Esophagus (tissue), 2 donors: ENCODE results near the gene CFAP74. TPM values are rescaled to one million over a fixed set of nuclear protein-coding genes. Genes with fewer than 3 reads are reported as not detected.

ENCODE experiments used
- H3K27ac ChIP-seq, 2 donors: one replicate each; pipeline ENCODE4 v1.5.1; 2013; ENCODE audit warnings: low read depth in 2 of 2, mild to moderate bottlenecking in 2 of 2, inconsistent platforms in 1 of 2, low read length in 1 of 2, moderate library complexity in 1 of 2
- H3K27me3 ChIP-seq, 2 donors: one replicate each; pipeline ENCODE4 v1.6.1; 2013; ENCODE audit warnings: low read length in 2 of 2, control low read depth in 1 of 2, mild to moderate bottlenecking in 1 of 2; ENCODE audit not compliant: insufficient read depth in 2 of 2, control insufficient read depth in 1 of 2
- H3K36me3 ChIP-seq, 2 donors: one replicate each; pipeline ENCODE4 v1.6.1; 2013; ENCODE audit warnings: low read length in 1 of 2; ENCODE audit not compliant: control insufficient read depth in 2 of 2, insufficient read depth in 2 of 2
- H3K4me1 ChIP-seq, 2 donors: one replicate each; pipeline ENCODE4 v1.6.1; 2013; ENCODE audit warnings: low read length in 1 of 2; ENCODE audit not compliant: control insufficient read depth in 2 of 2, insufficient read depth in 2 of 2
- H3K4me3 ChIP-seq, 2 donors: one replicate each; pipeline ENCODE4 v1.5.1; 2013; ENCODE audit warnings: low read length in 2 of 2, mild to moderate bottlenecking in 2 of 2, low read depth in 1 of 2, moderate library complexity in 1 of 2
- H3K9me3 ChIP-seq, 2 donors: one replicate each; pipeline ENCODE4 v1.6.1; 2013; ENCODE audit warnings: mild to moderate bottlenecking in 2 of 2, low read depth in 1 of 2, low read length in 1 of 2, moderate library complexity in 1 of 2; ENCODE audit not compliant: control insufficient read depth in 2 of 2, insufficient read depth in 1 of 2
- WGBS, 2 donors: extraction: QIAGEN DNeasy Blood & Tissue Kit; methylation state at CpG; one replicate each; pipeline ENCODE4 v1.1.7; 2013; 5-methylcytosine and 5-hydroxymethylcytosine counted together
- polyA plus RNA-seq, 2 donors: library from polyadenylated mRNA; stranded (reverse); fragments of 200-250 nt; gene quantifications; one replicate each; pipeline ENCODE4 v1.2.3, GENCODE V29; 2013
- donor health status: healthy with polysubstance abuse.
- donor health status: Bipolar disorder and iron deficiency.

The CFAP74 gene
- polyA plus RNA-seq, 2 donors = 0.04 TPM

DNA sequence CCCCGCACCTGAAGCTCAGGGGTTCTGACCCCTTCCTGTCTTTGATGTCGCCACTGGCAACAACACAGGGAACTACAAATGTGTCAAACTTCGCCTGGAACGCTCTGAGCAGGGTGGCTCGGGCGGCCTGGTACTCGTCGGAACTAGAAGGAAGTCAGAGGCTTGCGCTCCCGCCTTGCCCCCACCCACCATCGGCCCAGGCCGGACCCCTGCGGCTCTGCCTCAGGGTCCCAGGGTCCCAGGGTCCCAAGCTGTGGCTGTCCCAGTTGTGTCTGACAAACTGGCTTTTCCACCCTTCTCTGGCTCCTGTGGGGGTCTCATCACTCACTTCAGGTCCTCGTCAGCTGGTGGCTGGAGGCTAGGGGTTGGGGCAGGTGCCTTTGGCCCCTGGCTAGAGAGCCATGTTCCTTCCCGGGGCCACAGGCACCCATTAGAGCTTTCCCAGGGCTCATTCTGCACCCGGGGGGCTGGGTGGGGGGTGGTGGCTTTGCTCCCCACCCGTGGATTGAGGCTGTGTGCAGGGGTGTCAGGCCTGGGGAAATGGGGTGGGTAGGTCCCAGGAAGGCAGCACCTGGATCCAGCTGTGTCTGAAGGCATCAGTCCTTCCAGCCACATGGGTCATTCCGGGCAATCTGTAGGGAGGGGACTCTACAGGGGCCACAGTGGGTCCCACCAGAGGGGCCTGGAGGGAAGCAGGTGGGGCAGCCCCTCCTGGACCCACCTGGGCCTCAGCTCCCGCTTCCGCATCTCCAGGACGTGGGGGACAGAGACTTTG lies 76.5 kb downstream of the CFAP74 start:
- H3K27me3 ChIP-seq = no peaks in the 10 kb centered on the region
- 70 to 74% methylated on average over 21 of the region's 21 CpGs for WGBS, 2 donors
- H3K36me3 ChIP-seq = no peaks in the 10 kb centered on the region
- H3K4me1 ChIP-seq = peaks cover 0 to 3% of the 10 kb centered on the region in 2 donors
- no peak overlapping the region for H3K27ac ChIP-seq
- H3K9me3 ChIP-seq = peaks cover 0 to 2% of the 10 kb centered on the region in 2 donors
- no peak overlapping the region for H3K4me3 ChIP-seq

DNA sequence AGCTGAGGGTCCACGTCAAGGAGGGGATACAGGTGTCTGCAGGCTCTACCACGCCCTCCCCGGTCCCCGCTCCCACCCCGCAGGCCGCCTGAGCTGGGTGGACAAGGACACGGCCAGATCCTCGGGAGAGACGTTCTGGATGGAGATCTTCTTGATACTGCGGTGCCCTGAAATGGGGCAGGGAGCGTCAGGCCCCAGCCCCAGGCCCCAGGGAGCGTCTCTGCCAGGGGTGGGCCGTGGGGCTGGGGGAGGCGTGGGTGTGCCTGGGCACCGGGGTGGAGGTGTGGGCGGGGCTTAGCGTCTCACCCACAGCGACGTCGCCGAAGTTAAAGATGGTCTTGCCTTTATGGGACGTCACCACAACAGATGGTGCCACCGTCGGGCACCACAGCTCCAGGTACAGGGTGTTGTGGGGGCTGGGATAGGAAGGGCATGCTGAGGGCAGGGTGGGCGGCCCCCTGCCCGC lies 77.2 kb downstream of the CFAP74 start:
- Histone ChIP-seq H3K9me3 (peaks cover 0 to 2% of the 10 kb centered on the region in 2 donors), H3K27me3 (no peaks in the 10 kb centered on the region), H3K36me3 (no peaks in the 10 kb centered on the region), H3K4me1 (peaks cover 0 to 3% of the 10 kb centered on the region in 2 donors), H3K27ac (no peak overlapping the region), H3K4me3 (no peak overlapping the region)
- 77 to 79% methylated on average over 26 of the region's 26 CpGs for WGBS, 2 donors

DNA sequence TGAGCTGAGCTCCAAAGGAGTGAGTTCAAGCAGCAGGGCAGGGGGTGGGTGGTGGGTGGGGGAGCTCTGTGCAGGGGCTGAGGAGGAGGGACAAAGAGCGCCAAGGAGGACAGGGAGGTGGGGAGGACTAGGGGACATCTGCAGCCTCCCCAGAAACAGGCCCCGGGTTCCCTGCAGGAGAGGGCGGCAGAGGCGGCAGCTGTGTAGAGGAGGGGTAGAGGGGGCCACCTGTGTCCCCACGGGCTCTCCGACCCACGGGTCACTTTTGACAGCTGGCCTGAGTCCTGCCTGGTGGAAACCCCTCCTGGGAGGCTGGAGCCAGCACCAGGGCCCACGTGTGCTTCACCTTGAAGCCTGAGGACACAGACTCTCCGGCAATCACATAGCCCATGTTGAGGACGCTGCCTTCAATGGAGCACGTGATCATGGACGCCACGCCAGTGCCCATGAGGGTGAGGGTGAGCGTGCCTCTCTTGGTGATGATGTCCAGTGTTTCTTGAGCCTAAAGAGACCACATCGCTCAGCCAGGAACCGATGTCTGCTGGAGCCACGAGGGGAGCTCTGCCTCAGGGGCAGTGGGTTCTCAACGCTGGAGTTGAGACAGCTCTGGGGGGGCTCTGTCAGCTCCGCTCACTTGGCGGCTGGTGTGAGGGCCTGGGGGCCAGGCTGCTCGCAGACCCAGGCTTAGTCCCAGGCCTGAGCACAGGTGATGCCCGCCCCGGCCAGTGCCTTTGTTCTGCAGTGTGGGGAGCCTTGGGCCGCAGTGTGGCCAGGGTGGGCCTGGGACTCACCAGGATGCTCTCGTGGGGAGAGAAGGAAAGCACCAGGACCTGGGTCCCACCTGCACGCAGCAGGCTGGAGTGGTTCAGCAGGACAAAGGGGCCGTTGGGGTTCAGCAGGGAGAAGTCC lies 77.9 kb downstream of the CFAP74 start:
- H3K4me3 ChIP-seq = no peak overlapping the region
- H3K4me1 ChIP-seq = peaks cover 0 to 3% of the 10 kb centered on the region in 2 donors
- 81 to 82% methylated on average over 27 of the region's 27 CpGs for WGBS, 2 donors
- no peaks in the 10 kb centered on the region for H3K27me3 ChIP-seq
- no peak overlapping the region for H3K27ac ChIP-seq
- peaks cover 0 to 2% of the 10 kb centered on the region in 2 donors for H3K9me3 ChIP-seq
- H3K36me3 ChIP-seq = no peaks in the 10 kb centered on the region

DNA sequence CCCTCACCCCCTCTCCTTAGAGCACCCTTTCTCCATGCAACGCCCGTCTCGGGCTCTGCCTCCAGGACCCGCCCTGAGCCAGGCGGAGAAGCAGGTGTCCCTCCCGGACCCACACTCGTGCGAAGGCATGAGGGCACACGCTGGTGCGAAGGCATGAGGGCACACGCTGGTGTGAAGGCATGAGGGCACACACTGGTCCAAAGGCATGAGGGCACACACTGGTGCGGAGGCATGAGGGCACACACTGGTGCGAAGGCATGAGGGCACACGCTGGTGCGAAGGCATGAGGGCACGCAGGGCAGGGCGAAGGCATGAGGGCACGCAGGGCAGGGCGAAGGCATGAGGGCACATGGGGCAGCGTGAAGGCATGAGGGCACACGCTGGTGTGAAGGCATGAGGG lies 78.7 kb downstream of the CFAP74 start:
- Histone ChIP-seq H3K4me3 (no peak overlapping the region), H3K27ac (no peak overlapping the region)
- WGBS, 2 donors = 82 to 83% methylated on average over 21 of the region's 21 CpGs

DNA sequence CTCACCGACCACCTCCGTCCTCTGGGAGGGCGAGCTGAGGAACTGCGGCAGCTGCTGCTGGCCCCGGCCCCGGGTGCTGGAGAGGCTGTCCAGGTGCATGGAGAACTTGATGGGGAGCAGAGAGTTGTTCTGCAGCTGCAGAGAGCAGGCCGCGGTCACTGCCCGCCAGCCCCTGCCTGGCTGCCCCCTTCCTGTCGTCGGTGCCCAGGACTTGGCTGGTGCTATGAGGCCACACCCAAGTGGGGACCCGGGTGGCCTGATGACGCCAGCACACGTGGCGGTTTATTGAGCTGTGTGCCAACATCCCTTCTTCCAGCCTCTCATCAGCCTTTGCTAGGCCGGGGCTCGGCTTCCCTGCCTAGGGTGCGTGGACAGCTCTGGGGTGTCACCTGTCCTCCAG lies 79.2 kb downstream of the CFAP74 start:
- Histone ChIP-seq H3K27ac (no peak overlapping the region), H3K36me3 (no peaks in the 10 kb centered on the region), H3K4me1 (peaks cover 0 to 3% of the 10 kb centered on the region in 2 donors), H3K27me3 (no peaks in the 10 kb centered on the region), H3K9me3 (peaks cover 0 to 2% of the 10 kb centered on the region in 2 donors), H3K4me3 (no peak overlapping the region)
- WGBS, 2 donors = 36 to 41% methylated on average over 18 of the region's 18 CpGs

More for the DNA sequence above, 78.7 kb downstream of the CFAP74 start:
- H3K4me1 ChIP-seq = peaks cover 0 to 3% of the 10 kb centered on the region in 2 donors
- H3K27me3 ChIP-seq = no peaks in the 10 kb centered on the region
- peaks cover 0 to 2% of the 10 kb centered on the region in 2 donors for H3K9me3 ChIP-seq
- no peaks in the 10 kb centered on the region for H3K36me3 ChIP-seq

DNA sequence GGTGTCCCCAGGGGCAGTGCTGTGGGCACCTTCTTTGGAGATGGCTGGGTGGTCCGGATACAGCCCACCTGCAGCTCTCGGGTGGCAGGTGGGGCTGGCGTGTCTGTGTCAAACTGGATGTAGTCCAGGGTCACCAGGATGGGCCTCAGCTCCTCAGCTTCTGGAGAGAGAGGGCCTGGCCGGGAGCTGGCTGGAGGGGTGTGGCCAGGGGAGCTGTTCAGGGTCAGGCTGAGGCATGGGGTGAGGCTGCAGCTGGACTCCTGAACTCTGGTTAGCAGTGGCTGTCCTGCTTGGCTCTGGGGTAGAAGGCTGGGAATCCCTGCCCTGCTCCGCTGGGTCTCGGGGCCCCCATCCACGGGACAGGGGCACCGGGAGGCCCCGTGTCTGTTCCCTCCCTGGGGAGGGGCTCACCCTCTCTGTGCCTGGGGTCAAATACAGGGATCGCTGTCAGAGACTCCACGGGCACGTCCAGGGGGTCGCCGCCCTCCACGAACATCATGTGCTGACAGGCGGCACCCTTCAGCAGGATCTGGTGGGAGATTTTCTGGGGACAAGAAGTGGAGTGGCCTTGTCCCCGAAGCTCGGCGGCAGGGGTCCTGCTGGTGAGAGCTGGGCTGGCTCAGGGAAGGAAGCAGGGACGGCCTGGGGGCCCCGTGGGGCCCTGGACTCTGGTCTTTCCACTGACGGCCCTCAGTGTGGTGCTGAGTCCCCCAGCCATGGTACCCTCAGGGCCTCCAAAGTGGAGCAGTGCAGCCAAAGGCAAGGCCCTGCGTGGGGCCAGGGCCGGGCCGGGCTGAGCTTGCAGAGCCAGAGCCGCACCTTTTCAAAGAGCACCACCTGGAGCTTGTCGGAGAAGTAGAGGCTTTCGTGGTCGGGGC lies 80.4 kb downstream of the CFAP74 start:
- WGBS, 2 donors = 67% methylated on average over 29 of the region's 29 CpGs
- no peak overlapping the region for H3K27ac ChIP-seq
- H3K4me3 ChIP-seq = no peak overlapping the region

DNA sequence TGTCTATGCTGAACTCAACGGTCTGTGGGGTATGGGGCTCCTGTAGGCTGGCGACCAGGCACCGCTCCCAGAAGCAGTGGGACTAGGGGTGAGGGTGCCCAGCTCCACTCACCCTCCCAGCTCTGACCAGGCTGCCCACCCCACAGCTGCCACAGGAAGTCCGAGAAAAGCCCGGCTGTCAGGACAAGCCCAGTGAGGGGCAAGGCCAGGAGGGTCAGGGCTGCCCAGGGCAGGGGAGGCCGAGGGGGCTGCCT lies 81.0 kb downstream of the CFAP74 start:
- Histone ChIP-seq H3K4me3 (no peak overlapping the region), H3K4me1 (peaks cover 3 to 14% of the 10 kb centered on the region in 2 donors)

More for the DNA sequence above, 80.4 kb downstream of the CFAP74 start:
- no peaks in the 10 kb centered on the region for H3K27me3 ChIP-seq
- peaks cover 0 to 2% of the 10 kb centered on the region in 2 donors for H3K9me3 ChIP-seq
- H3K4me1 ChIP-seq = peaks cover 3 to 9% of the 10 kb centered on the region in 2 donors
- H3K36me3 ChIP-seq = no peaks in the 10 kb centered on the region

DNA sequence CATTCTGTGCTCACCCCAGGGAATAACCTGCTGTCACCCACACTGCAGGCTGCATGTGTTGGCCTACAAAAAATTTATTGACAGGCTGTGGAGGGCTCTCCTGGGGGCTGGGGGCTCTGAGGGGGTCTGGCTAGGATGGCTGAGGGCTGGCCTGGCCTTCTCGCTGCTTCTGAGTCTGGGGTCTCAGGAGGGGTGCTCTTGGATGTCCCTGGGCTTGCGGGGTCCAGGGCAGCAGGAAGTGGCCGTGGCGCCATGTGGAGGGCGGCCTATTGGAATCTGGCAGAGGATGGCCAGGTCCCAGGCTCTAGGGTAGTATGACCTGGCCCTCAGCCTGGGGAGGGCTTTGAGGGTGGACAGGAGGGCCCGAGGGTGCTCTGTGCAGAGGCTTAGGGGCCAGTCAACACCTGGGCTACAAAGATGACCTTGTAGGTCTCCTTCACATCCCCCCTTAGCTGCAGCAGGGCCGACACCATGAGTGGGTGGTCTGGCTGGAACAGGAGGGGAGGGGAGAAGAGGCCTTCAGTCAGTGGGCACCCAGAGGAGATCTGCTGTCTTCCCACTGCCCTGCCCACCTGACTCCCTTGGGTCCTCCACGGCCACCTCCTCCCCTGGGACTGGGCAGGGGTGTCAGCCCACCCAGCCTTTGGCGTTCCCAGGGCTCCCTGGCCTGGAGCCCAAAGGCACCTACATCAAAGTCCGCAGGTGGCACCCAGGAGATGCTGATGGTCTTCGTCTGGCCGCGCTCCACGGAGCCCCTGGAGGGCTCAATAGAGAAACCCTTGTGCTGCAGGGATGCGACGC lies 81.5 kb downstream of the CFAP74 start:
- Histone ChIP-seq H3K9me3 (peaks cover 0 to 2% of the 10 kb centered on the region in 2 donors), H3K27ac (no peak overlapping the region), H3K4me1 (peaks cover 3 to 14% of the 10 kb centered on the region in 2 donors), H3K4me3 (no peak overlapping the region), H3K27me3 (no peaks in the 10 kb centered on the region), H3K36me3 (no peaks in the 10 kb centered on the region)
- 91 to 93% methylated on average over 16 of the region's 16 CpGs for WGBS, 2 donors

More for the DNA sequence above, 81.0 kb downstream of the CFAP74 start:
- Histone ChIP-seq H3K27ac (no peak overlapping the region), H3K36me3 (no peaks in the 10 kb centered on the region), H3K27me3 (no peaks in the 10 kb centered on the region), H3K9me3 (peaks cover 0 to 2% of the 10 kb centered on the region in 2 donors)
- WGBS, 2 donors = 80 to 87% methylated on average over 6 of the region's 6 CpGs
